HL-60/S4 treated with phorbol 12-myristate 13-acetate at 8.2 ng/mL for 4 days and 3 days (cell line): ENCODE data around the gene SLC6A18.
"Not testable (repeated sequence)": the region's sequence is repeated elsewhere in the genome, so short reads cannot be mapped to it uniquely, and the experiment has no call there.

Source experiments
- in situ Hi-C: fragments of 300-500 bp; cut with MboI; formaldehyde crosslinking; loops from 2 replicates; pipeline ENCODE4 v1.15.0; 2022; ENCODE audit warnings: low sequenced_read_pairs

SLC6A18 gene

DNA sequence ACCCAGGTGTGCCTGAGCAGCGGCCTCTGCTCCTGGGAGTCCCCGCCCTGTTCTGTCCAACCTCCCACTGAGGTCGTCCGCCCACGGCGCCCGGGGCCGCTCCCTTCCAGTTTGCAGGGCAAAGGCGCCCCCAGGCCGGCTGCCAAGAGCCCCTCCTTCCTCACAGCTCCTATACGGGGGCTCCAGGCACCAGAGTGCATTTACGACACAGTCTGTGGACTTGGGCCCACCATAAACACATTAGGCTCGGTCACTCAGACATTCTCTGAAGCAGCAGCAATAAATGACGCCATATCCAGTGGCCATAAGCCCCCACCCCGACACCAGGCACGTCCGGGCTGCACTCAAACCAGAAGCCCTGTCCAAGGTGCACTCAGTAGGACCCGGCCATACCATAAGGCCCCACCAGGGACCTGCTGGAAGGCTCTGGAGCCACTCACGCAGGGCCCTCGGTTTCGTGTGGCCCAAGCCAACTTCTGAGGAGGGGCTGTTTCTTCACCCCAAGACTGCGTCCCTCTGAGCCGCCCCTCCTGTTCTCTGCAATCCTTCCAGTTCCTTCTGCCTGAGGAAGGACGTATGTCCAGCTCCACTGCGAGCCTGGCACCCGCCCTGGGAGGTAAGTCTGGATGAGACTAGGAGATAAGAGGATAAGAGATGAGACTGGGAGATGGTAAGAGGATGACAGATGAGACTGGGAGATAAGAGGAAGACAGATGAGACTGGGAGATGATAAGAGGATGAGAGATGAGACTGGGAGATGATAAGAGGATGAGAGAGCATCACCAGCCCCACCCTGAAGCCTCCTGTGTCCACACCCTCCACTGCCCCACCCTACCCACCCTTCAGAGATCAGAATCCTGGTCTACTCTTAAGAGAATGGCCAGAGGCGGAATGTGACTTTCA, 26.7 kb downstream of the SLC6A18 start:
- in situ Hi-C loops: no loop called here

DNA sequence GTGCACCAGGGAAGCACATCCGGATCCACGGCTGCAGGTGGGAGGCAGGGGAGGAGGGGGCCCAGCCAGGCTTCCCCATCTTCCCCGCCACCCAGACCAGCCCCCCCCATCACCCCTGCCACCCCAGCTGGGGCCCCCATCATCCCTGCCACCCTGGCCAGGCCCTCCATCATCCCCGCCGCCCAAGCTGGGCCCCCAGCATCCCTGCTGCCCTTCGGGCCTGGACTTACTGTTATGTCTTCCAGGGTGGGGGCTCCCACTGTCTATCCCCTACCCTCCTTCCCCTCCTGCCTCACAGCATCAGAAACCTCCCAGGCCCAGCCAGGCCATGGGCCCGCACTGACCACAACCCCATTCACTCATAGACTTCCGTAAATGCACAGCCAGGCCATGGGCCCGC, 27.5 kb downstream of the SLC6A18 start:
- in situ Hi-C loops: no loop called here

DNA sequence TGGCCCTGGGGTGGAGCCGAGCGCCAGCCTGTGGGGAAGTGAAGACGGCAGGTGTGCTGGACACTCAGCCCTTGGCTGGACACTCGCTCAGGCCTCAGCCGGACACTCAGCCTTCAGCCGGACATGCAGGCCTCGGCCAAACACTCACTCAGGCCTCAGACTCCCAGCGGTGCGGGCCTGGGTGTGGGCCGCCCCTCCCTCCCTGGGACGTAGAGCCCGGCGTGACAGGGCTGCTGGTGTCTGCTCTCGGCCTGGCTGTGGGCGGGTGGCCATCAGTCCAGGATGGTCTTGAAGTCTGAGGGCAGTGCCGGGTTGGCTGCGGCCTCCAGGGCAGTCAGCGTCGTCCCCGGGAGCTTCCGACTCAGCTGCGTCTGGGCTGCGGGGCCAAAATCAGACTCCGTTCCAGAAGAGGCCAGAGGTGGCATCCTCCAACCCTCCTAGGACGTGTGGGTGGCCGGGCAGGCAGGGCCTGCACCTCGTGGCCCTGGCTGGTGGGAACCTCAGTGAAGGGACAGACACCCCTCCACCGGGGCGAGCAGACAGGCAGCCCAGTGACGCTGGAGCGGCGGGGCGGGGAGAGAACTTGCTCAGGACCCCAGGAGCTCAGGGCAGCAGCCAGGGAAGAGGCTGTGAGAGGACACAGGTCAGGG, 28.4 kb downstream of the SLC6A18 start:
- in situ Hi-C loops: no loop called here

DNA sequence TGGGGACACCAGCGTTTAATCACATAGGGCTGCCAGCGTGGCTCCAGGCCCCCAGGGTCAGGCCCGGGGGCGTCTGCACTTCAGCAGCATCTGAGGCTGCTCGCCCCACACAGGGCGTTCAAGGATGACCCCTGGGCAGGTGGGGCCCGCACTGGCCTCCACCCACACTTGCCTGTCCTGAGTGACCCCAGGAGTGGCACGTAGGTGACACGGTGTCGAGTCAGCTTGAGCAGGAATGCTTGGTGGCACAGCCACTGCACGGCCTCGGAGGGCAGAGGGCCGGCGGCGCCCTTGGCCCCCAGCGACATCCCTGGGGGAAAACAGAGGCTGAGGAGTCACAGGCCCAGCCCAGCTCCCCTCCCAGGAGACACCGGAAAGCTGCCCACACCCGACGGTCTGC, 29.0 kb downstream of the SLC6A18 start:
- in situ Hi-C loops: no loop called here

DNA sequence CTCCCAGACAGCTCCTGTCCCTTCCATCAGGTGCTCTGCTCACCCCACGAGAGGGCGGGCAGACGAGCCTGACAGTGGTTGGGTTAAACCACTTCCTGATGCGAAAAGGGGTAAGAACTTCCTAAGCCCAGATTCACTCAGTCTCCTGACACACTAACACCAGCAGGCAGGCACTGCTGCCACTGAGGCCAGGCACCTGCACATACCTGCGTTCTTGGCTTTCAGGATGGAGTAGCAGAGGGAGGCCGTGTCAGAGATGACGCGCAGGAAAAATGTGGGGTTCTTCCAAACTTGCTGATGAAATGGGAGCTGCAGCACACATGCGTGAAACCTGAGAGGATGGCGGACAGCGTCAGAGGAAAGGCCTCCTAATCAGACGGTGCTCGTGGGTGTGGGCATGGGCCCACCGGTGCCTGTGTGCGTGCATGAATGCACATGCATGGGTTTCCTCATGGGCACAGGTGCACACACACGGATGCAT, 29.9 kb downstream of the SLC6A18 start:
- in situ Hi-C loops: no loop called here

DNA sequence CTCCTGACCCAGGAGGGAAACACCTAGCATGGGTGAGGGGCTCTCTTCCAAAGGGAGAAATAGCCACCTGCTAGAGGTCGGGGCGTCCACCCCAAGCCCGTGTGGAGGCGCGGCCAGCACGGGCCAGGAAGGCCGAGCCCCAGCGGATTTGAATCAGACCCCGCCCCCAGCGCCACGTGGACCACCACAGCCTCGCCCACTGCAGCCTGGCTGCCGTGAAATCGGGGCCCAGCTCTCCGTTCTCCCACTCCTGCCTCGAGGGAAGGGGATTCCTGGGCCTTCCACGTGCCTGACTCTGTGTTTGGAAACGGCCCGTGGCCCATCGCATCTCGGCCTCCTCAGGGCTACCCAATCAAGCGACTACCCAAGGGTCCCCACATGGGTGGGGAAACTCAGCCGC, 31.6 kb downstream of the SLC6A18 start:
- in situ Hi-C loops: no loop called here

DNA sequence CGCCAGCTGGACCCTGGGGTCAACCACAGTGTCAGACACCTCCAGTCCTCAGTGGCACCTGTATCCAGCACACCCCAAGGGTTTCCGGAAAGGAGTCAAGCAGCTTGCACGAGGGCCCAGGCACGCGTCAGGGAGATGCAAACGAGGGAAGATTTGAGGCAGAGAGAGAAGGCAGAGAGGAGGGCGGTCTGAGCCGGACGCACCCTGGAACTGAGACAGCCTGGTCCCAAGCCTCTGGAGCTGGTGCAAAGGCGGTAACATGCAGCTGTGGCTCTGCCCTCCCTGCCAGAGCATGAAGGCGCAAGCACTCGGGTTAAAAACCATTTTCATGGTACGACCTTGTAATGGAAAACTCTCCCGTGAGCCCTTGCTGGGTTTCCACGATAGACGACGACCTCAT, 32.2 kb downstream of the SLC6A18 start:
- in situ Hi-C loops: no loop called here

DNA sequence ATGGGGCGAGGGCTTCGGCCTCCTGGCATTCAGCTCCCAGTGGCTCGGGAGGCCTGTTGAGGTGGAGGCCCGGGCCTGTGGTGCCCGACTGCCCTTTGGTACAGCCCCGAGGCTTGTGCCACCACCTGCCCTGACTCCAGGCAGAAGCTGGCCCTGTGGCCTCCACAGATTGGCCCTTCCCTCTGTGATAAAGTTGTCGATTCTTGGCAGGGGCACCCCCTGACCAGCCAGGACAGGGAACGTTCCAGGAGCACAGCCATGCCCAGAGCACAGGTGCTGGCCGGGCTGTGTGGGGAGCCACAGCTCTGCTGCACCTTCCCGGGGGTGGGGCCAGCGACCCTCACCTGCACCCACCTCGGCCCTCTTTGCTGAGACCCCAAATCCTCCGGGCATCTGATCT, 32.7 kb downstream of the SLC6A18 start:
- in situ Hi-C loops: no loop called here

DNA sequence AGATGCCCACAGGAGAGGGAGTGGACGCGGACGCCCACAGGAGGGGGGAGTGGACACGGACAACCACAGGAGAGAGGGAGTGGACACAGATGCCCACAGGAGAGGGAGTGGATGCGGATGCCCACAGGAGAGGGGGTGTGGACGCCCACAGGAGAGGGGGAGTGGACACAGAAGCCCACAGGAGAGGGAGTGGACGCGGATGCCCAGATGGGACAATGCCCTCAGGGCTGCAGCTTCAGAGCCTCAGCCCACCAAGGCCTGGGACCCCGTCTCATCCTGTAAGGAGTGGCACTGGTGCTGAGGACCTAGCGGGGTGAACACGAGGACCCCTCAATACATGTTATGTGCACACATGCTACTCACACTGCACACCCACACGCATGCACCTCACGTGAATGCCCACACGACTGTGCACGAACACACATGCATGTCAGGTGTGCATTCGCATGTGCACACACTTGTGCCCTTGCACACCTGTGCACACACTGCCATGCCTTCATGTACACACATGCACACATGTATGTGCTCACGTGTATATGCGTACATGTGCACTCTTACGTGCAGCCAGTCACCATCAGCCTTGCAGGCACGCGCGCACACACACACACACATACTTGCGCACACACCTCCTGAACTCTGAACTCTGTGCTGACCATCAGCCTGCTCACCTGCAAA, 34.8 kb downstream of the SLC6A18 start:
- in situ Hi-C loops: no loop called here

DNA sequence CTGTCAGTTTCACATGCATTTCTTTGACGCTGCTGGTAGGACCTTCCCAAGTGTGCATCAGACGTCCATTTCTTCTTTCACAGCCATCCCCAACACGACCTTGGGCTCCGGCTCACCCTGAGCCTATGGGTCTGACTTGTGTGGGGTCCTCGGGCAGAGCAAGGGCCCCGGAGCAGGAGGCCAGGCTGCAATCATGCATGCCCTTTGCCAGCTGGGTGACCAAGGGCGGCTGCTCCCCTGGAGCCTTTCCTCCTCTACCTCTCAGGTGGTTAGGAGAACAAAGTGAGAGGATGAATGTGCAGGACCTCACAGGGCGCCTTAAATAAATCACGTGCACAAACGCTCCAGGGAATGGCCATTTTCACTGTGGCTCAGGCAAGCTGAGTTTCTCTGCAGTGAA, 36.5 kb downstream of the SLC6A18 start:
- in situ Hi-C loops: no loop called here

DNA sequence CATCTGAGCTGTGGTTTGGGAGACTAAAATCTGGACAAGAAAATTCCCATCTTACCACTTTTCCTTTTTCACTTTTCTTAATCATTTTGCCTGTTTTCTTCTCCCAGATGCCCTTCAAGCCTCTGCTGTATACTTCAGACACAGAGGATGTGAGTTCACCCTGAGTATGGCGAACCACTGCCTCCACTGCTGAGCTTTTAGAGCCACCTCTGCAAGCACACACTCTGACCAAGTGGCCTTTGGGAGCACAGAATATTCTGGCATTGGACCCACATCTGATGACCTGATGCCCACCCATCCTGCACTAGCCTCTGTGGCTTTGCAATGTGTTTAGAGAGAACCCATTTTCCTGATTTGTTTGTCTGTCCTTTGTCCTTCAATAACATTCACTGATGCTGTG, 37.2 kb downstream of the SLC6A18 start:
- in situ Hi-C loops: no loop called here

DNA sequence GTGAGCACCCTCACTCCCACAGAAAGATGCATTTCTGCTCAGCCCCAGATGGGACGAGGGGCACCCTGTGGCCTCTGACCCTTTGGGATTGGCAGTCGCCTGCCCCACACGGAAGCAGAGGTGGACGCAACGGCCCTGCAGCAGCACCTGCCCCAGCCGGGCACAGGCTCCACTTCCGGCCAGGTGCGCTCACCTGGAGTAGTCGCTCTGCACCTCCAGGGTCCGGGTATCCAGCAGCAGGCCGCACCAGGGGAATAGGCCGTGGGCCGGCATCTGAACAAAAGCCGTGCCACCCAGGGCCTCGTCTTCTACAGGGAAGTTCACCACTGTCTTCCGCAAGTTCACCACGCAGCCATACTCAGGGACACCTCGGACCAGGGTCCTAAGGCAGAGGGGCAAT, 39.0 kb downstream of the SLC6A18 start:
- in situ Hi-C loops: no loop called here

DNA sequence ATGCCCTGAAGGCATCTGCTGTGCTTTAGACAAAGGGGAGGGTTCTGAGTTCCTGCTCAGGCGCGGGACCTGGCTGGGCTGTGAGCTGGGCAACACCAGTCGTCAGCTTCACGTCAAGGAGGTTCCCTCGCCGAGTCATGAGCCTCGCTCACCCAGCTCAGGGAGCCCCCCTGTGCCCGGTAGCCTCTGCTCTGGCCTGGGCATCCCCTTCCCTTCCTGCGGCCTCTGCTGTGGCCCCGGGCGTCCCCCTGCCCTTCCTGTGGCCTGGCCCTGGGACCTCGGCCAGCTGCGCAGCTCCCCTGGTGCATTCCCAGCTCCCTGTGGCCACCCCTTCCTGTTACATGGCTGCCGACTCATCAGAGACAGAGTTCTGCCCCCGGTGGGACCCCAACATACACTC, 39.8 kb downstream of the SLC6A18 start:
- in situ Hi-C loops: no loop called here

DNA sequence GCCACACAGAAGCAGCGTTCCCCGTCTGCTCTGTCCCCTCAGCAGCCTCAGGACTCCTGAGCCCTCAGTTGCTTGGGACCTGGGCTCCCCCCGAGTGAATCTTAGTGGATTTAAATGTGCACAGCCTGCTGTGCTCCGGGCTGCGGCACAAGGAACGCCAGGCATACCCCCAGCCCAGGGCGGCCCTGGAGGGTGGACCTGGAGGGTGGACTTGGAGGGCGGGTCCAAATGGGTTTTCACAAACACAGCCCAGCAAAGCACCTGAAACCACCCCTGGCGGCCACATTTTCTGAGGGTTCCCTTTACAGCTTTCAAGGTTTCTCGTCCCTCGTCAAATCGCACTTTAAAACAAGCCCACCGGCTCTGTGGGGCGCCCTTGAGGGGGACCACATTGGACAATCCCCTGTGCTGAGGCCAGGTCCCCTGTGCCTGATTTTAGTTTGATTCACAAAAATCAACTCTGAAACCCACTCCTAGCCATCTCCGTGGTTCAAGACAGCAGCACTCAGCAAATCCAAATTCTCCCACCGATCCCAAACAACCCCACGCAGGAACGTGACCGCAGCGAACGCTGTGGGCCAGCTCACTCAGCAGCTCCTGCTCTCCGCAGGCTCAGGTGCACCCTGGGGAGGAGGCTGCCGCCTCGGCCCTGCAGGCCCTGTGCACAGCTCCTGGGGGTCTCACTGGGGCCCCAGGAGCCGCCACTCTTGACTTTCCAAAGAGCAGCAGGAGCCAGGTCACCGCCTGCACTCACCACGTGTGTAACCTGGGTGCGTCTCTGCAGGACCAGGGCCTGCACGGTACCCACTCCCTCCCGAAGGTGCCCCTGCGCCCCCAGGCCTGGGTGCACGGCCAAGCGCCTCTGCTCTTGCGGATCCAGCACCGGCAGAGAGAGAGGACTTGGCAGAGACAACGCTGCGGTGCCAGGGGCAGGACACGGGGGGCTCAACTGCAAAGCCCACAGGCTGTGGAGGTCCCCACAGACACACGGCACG, 40.6 kb downstream of the SLC6A18 start:
- in situ Hi-C loops: no loop called here

DNA sequence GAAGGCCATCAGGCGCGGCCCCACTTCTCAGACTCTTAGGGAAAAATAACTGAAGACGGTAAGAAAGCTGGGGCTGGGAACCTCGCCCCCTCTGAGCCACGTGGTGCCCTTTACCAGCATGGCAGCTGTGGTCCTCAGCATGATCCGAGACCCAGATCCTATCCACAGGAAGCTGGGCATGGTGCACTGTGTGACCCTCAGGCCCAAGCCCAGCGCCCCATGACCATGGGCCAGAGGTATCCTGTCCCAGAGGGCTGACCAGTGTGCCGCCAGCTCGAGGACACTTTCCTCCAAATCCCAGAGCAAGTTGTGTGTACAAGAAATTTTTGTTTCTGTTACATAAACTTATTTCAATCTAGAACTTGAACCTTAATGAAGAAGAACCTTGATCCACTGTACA, 41.6 kb downstream of the SLC6A18 start:
- in situ Hi-C loops: no loop called here

DNA sequence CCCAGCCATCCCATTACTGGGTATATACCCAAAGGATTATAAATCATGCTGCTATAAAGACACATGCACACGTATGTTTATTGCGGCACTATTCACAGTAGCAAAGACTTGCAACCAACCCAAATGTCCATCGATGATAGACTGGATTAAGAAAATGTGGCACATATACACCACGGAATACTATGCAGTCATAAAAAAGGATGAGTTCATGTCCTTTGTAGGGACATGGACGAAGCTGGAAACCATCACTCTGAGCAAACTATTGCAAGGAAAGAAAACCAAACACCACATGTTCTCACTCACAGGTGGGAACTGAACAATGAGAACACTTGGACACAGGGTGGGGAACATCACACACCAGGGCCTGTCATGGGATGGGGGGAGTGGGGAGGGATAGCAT, 42.3 kb downstream of the SLC6A18 start:
- in situ Hi-C loops: not testable (repeated sequence)

DNA sequence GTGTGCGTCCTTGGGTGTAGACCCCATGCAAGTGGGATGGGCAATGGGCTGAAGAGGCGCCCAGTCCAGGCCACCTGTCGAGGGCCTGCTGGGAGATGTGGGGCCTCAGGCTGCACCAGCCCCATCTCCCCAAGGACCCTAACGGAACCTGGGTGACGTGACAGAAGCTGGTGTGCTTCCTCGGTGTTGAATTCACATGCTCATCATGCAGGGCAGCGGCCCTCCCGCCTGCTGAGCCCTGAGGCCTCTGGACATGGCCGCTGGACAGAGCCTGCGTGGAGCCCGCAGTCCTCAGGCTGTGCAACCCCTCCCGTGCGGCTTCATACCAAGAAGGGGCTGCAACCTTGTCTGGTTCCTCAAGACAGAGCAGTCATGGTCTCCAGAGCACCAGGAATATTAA, 42.9 kb downstream of the SLC6A18 start:
- in situ Hi-C loops: no loop called here

DNA sequence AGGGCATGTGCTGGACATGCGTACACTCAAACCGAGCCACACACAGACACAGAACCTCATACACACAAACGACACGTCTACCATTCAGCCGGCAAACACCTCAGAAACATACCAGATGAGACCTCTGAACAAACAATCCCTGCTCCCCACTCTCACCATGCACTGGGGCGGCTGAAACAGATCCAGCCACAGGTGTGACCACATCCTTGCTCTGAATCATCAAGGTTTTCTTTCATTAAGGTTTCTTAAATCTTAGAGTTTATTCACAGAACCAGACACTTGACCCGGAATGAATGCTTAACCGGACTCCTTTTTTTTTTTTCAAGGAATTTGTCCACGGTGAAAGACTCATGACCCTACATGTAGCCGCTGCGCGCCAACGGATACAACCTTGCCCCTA, 43.5 kb downstream of the SLC6A18 start:
- in situ Hi-C loops: no loop called here

DNA sequence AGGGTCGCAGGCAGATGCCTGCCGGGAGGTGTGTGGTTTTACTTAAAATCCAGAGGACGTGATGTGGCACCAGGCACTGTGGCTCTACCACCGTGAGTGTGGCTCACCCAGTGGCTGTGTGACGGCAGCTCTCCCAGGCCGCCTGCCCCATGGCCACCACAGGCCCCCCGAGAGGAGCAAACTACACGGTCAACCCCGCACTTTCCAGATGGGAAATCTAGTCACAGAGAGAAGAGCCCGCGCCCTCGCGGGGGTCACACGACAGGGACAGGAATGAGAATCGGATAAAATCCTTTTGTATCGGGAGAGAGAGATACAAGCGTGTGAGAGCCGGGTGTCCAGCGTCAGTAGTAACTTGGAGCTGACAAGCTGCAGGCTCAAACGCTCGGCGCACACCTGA, 45.2 kb downstream of the SLC6A18 start:
- in situ Hi-C loops: no loop called here
